ENCODE results near the gene FRMPD3.

GRCh38 chrX:107457289-107457688 lies 7.8 kb downstream of the FRMPD3 start:
- no peak for TF ChIP-seq CTCF (IDR thresholded peaks at IDR 0.05)
- no peak for TF ChIP-seq POLR2AphosphoS5 (IDR thresholded peaks at IDR 0.05)
- TF ChIP-seq POLR2A (IDR thresholded peaks at IDR 0.05; ENCODE audit: low read depth): no peak
- no peak for TF ChIP-seq EP300 (IDR thresholded peaks at IDR 0.05)

Measured in esophagus muscularis mucosa (tissue), 4 donors.